Effector memory CD4-positive, alpha-beta T cell (primary cell): ENCODE results near the gene PEMT.

ENCODE experiments used
- DNase-seq, 3 donors: peaks; one replicate each; pipeline ENCODE4 v3.0.0-alpha.2; 2020
- H3K27ac ChIP-seq: 2 replicates; pipeline ENCODE4 v1.7.0; 2013; ENCODE audit warnings: mild to moderate bottlenecking, low read length, moderate library complexity; ENCODE audit not compliant: insufficient read depth, poor library complexity, severe bottlenecking
- H3K27me3 ChIP-seq: replicated peaks from 2 replicates; pipeline ENCODE4 v1.7.0; 2013; ENCODE audit warnings: mild to moderate bottlenecking, low read length; ENCODE audit not compliant: insufficient read depth, control insufficient read depth, poor library complexity, severe bottlenecking
- H3K36me3 ChIP-seq: 2 replicates; pipeline ENCODE4 v1.7.0; 2013; ENCODE audit warnings: mild to moderate bottlenecking, low read length, moderate library complexity; ENCODE audit not compliant: control insufficient read depth, insufficient read depth
- H3K4me1 ChIP-seq: 2 replicates; pipeline ENCODE4 v1.7.0; 2013; ENCODE audit warnings: low read length, mild to moderate bottlenecking; ENCODE audit not compliant: control insufficient read depth, insufficient read depth, poor library complexity, severe bottlenecking
- H3K4me3 ChIP-seq: 2 replicates; pipeline ENCODE4 v1.7.0; 2013; ENCODE audit warnings: low read length, low read depth, mild to moderate bottlenecking; ENCODE audit not compliant: insufficient read depth, poor library complexity, severe bottlenecking
- H3K9me3 ChIP-seq: 2 replicates; pipeline ENCODE4 v1.7.0; 2013; ENCODE audit warnings: mild to moderate bottlenecking, low read length, moderate library complexity; ENCODE audit not compliant: control insufficient read depth

The PEMT gene

GRCh38 chr17:17537311-17538099 lies 54.0 kb downstream of the PEMT start:
- H3K4me1 ChIP-seq = no peaks in the 10 kb centered on the region
- H3K9me3 ChIP-seq = no peaks in the 10 kb centered on the region
- no peaks in the 10 kb centered on the region for H3K36me3 ChIP-seq
- no peak overlapping the region for H3K27ac ChIP-seq
- no peak for DNase-seq
- no peak overlapping the region for H3K4me3 ChIP-seq
- H3K27me3 ChIP-seq = no peaks in the 10 kb centered on the region

DNA sequence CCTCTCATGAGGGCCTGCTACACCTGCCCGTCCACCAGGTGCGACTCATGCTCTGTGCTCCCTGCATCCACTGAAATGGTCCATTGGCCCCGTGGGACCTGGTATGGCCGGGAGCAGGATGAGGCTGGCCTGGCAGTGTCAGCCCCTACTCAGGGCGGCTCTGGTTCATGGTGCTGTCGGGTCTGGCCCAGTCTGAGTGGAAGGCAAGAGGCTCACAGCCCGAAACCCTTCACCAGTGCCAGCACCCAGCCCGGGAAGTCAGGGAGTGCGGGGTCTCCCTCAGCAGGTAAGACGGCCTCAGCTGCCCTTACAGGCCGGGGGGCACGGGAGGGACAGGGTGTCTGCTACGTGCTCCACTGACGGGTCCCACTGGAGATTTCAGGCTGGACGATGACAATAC lies 54.8 kb downstream of the PEMT start:
- no peaks in the 10 kb centered on the region for H3K36me3 ChIP-seq
- H3K4me1 ChIP-seq = no peaks in the 10 kb centered on the region
- H3K27me3 ChIP-seq = no peaks in the 10 kb centered on the region

GRCh38 chr17:17535957-17536356 lies 55.6 kb downstream of the PEMT start:
- Histone ChIP-seq H3K9me3 (no peaks in the 10 kb centered on the region), H3K4me1 (no peaks in the 10 kb centered on the region), H3K27me3 (no peaks in the 10 kb centered on the region), H3K27ac (no peak overlapping the region), H3K36me3 (no peaks in the 10 kb centered on the region), H3K4me3 (no peak overlapping the region)
- no peak for DNase-seq

More for the DNA sequence above, 54.8 kb downstream of the PEMT start:
- no peaks in the 10 kb centered on the region for H3K9me3 ChIP-seq
- DNase-seq = no peak
- H3K27ac ChIP-seq = no peak overlapping the region
- H3K4me3 ChIP-seq = no peak overlapping the region

DNA sequence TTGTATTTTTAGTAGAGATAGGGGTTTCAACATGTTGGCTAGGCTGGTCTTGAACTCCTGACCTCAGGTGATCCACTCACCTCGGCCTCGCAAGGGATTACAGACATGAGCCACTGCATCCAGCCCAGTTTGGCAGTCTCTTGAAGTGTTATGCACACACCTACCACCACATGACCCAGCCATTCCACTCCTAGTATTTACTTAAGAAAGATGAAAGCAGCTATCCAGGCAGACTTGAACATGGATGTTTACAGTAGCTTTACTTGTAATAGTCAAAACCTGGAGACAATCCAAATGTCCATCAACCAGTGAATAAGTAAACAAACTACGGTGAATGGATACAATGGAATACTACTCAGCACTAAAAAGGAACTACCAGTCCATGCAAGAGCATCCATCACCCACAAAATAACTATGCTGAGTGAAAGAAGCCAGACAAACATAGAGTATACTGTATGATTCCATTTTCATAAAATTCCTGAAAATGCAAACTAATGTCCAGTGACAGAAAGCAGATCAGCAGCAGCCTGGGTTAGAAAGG lies 57.5 kb downstream of the PEMT start:
- no peak for DNase-seq
- no peaks in the 10 kb centered on the region for H3K4me1 ChIP-seq
- H3K9me3 ChIP-seq = no peaks in the 10 kb centered on the region
- H3K36me3 ChIP-seq = no peaks in the 10 kb centered on the region
- H3K27ac ChIP-seq = no peak overlapping the region
- no peaks in the 10 kb centered on the region for H3K27me3 ChIP-seq
- H3K4me3 ChIP-seq = no peak overlapping the region

GRCh38 chr17:17532991-17533390 lies 58.5 kb downstream of the PEMT start:
- Histone ChIP-seq H3K27ac (no peak overlapping the region), H3K27me3 (no peaks in the 10 kb centered on the region), H3K9me3 (no peaks in the 10 kb centered on the region), H3K4me3 (no peak overlapping the region), H3K36me3 (no peaks in the 10 kb centered on the region), H3K4me1 (no peaks in the 10 kb centered on the region)
- no peak for DNase-seq

DNA sequence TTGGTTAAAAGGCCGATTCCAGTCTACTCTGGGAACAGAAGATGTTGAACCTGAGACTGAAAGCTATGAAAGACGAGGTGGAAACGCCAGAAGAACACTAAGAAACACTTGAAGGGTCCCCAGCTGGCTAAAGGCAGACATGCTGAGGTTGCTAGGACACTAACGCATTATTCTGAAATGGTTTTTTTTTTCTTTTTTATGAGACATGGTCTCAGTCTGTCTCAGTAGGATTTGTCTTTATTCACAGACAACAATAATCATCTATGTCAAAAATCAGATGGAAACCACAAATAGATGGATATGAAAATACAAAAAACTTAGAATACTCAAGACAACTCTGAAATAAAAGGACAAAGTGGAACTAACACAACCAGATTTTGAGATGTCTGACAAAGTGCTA lies 60.4 kb downstream of the PEMT start:
- no peak overlapping the region for H3K4me3 ChIP-seq
- H3K9me3 ChIP-seq = no peaks in the 10 kb centered on the region
- H3K27ac ChIP-seq = no peak overlapping the region
- no peak for DNase-seq
- H3K36me3 ChIP-seq = no peaks in the 10 kb centered on the region
- H3K27me3 ChIP-seq = no peaks in the 10 kb centered on the region
- no peaks in the 10 kb centered on the region for H3K4me1 ChIP-seq

DNA sequence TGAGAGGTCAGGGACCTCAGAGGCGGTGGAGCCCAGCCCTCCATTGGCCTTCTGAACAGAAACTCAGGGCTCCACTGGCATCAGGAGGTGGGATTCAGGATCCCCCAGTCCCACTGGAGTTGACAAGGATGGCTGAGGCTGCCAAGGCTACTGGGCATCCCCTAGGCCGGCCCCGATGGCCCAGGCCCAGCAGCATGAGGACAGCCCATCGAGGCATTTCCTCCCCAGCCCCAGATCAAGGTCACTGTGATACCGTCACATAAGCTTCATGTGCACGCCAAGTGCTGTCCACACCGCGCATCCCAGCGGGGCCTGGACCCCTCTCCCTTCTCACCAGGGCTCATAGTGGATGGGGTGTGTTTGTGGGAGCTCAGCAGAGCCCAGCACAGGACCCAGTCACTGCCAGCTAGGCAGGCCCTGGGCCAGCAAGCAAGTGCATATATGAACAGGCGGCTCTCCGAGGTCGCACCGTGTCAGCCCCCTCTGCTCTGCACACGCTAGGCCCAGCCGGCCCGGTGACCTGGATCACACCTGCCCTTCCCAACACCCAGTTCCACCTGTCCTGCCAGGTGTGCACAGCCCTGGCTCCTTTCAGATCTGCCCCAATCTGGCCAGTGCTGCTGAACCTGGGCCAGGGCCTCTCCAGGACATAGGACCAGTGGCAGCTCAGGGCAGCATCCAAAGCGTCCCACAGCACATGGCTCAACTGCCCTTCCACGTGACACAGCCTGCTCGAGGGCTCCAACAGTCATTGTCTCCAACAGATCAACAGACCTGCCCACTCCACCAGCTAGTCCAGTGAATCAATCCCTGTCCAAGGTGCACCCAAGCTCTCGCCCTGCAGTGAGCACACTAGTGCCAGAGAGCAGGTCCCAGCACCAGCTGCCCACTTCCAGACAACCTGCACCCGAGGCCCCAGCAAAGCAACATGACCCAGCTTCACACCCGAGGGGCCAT lies 62.5 kb downstream of the PEMT start:
- H3K27me3 ChIP-seq = no peaks in the 10 kb centered on the region
- no peak overlapping the region for H3K27ac ChIP-seq
- H3K9me3 ChIP-seq = no peaks in the 10 kb centered on the region
- DNase-seq = no peak
- no peaks in the 10 kb centered on the region for H3K4me1 ChIP-seq
- no peaks in the 10 kb centered on the region for H3K36me3 ChIP-seq
- no peak overlapping the region for H3K4me3 ChIP-seq

DNA sequence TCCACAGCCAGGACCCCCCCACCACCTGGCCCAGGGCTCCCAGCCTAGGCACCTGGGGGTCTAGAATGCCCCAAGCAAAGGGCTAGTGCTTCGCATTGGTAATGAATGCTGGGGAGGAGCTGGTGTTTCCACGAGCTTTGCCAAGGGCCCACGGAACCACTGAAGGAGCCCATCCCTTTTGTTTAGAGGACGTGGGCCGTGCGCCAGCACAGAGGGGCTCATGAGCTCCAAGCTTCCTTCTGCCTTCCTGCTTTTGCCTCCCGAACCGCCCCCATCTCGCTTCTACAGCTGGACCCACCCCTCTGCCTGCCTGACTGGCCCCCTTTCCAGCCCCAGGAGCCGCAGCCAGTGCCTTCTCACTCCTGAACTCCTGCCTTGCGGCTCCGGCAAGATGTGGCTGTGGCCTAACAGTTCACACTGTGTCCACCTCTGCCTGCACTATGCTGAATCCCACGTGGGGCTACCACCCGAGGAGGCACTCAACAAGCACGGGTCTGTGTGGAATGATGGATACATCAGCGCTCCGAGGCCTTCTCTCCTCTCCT lies 63.5 kb downstream of the PEMT start:
- Histone ChIP-seq H3K36me3 (no peaks in the 10 kb centered on the region), H3K27me3 (no peaks in the 10 kb centered on the region), H3K27ac (no peak overlapping the region), H3K9me3 (no peaks in the 10 kb centered on the region), H3K4me1 (no peaks in the 10 kb centered on the region), H3K4me3 (no peak overlapping the region)
- no peak for DNase-seq

- Histone ChIP-seq H3K4me3 (no peak overlapping the region), H3K36me3 (no peaks in the 10 kb centered on the region), H3K4me1 (no peaks in the 10 kb centered on the region), H3K9me3 (no peaks in the 10 kb centered on the region), H3K27ac (no peak overlapping the region), H3K27me3 (no peaks in the 10 kb centered on the region)
- no peak for DNase-seq
These were observed 64.0 kb downstream of the PEMT start for GRCh38 chr17:17527534-17527933.
